ENCODE measurements around the gene ZBTB5. TPM values are rescaled to one million over a fixed set of nuclear protein-coding genes. Genes with fewer than 3 reads are reported as not detected.
"Not testable (repeated sequence)": the region's sequence is repeated elsewhere in the genome, so short reads cannot be mapped to it uniquely, and the experiment has no call there.

ZBTB5 gene
- total RNA-seq, 1 donor from 2014 or later: 10.1 TPM

DNA sequence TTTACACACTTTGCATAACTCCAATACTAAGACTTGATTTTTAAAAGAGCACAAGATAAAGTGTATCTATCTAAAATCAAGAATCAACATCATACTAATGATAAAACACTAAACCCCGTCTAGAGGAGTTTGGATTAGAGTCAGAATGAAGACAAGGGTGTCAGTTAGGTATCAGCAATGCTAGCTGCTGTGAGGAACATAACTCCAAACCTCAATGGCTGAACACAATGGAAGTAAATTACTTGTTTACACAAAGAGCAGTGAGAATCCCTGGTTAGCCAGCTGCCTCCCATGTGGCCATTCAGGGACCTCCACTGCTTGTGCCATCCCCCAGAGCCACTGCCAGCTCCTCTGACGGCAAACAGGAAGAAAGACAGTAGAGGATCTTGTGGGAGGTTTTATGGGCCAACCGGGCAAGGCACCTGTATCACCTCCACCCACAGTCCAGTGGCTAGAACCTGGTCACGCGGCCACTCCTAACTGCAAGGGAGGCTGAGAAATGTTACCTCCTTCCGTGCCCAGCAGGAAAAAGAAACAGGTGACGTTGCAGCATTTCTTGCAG, 66.7 kb downstream of the ZBTB5 start:
- no peak for ATAC-seq
- no peaks in the 10 kb centered on the region for H3K27me3 ChIP-seq
- intact Hi-C loops (cut with DNase I): no loop called here
- no peaks in the 10 kb centered on the region for H3K4me1 ChIP-seq
- TF ChIP-seq, protein P1, sequence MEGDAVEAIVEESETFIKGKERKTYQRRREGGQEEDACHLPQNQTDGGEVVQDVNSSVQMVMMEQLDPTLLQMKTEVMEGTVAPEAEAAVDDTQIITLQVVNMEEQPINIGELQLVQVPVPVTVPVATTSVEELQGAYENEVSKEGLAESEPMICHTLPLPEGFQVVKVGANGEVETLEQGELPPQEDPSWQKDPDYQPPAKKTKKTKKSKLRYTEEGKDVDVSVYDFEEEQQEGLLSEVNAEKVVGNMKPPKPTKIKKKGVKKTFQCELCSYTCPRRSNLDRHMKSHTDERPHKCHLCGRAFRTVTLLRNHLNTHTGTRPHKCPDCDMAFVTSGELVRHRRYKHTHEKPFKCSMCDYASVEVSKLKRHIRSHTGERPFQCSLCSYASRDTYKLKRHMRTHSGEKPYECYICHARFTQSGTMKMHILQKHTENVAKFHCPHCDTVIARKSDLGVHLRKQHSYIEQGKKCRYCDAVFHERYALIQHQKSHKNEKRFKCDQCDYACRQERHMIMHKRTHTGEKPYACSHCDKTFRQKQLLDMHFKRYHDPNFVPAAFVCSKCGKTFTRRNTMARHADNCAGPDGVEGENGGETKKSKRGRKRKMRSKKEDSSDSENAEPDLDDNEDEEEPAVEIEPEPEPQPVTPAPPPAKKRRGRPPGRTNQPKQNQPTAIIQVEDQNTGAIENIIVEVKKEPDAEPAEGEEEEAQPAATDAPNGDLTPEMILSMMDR (IDR thresholded peaks at IDR 0.05): no peak
- no peaks in the 10 kb centered on the region for H3K9me3 ChIP-seq
- no peaks in the 10 kb centered on the region for H3K36me3 ChIP-seq
- no peak overlapping the region for H3K27ac ChIP-seq
- no peak for DNase-seq
- no peak overlapping the region for H3K4me3 ChIP-seq

DNA sequence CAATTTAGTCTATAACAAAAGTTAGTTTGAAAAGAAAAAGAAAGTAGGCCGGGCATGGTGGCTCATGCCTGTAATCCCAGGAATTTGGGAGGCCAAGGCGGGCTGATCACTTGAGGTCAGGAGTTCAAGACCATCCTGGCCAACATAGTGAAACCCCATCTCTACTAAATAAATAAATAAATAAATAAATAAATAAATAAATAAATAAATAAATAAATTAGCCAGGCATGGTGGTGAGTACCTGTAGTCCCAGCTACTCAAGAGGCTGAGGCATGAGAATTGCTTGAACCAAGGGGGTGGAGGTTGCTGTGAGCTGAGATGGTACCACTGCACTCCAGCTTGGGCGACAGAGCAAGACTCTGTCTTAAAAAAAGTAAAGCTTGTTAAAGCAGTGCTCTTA, 67.3 kb downstream of the ZBTB5 start:
- H3K9me3 ChIP-seq; intact Hi-C loops (cut with DNase I); DNase-seq; ATAC-seq; H3K4me1 ChIP-seq; H3K27me3 ChIP-seq; H3K4me3 ChIP-seq; H3K27ac ChIP-seq; H3K36me3 ChIP-seq: not testable (repeated sequence)

DNA sequence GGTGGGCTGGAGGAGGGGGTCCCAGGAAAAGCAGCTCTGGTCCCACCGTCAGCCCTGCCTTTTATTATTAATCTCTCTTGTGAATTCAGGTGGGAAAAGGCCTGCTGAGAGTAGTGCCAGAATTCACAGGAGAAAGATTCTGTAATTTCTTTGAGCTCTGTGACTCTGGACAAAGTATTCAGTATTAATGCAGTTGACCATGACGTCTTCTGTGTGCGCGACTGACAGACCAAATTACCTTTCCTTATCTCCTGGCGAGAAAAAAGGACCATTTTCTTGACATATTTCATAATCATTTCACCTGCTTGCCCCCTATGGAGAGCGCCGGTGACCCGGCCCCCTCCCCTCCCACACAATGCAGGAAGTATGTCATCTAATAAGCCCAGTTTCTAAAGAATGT, 69.6 kb downstream of the ZBTB5 start:
- ATAC-seq (no peak), DNase-seq (no peak)
- H3K9me3 ChIP-seq: no peaks in the 10 kb centered on the region
- no peaks in the 10 kb centered on the region for H3K36me3 ChIP-seq
- intact Hi-C loops (cut with DNase I): no loop called here
- no peak overlapping the region for H3K4me3 ChIP-seq
- TF ChIP-seq, protein P1 (IDR thresholded peaks at IDR 0.05): no peak
- H3K27ac ChIP-seq: no peak overlapping the region
- no peaks in the 10 kb centered on the region for H3K27me3 ChIP-seq
- H3K4me1 ChIP-seq: no peaks in the 10 kb centered on the region

DNA sequence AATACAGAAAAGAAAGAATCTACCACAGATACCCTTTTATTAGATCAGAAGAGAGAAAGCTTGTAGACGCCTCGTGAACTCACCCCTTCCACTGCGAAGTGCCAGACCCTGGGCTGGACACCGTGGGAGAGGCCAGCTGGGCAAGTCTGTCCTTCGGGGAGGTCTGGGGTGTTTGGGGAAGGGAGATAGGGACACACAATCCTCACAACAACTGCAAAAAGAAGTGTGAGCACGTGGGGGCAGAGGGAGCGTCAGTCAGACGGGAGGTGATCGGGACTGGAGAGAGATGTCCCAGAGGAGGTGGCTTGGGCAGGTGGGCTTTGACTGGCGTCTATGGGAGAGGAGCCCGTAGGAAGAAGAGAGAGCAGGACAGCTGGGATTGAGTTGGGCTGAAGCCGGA, 70.0 kb downstream of the ZBTB5 start:
- no peak for ATAC-seq
- H3K4me1 ChIP-seq: no peaks in the 10 kb centered on the region
- no peaks in the 10 kb centered on the region for H3K9me3 ChIP-seq
- TF ChIP-seq, protein P1 (IDR thresholded peaks at IDR 0.05): no peak
- intact Hi-C loops (cut with DNase I): no loop called here
- H3K27ac ChIP-seq: no peak overlapping the region
- H3K27me3 ChIP-seq: no peaks in the 10 kb centered on the region
- H3K36me3 ChIP-seq: no peaks in the 10 kb centered on the region
- no peak for DNase-seq
- no peak overlapping the region for H3K4me3 ChIP-seq

DNA sequence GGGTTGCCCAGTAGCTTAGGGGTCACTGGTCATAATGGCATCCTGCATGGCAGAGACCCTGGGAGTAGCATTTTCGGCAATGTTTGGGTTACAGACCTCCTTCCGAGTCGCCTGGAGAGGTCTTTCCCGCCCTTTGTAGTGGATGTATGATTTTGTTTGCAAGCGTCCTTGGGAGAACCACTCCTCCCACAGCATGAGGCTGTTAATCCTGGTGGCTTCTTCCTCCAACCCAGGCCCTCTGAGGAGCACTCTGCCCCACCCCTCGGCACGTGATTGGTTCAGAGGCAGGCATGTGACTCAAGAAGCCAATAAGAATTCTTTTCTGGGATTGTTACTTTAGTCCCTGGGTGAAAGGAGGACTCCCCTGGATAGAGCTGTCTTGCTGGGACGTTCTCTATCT, 73.0 kb downstream of the ZBTB5 start:
- intact Hi-C loops (cut with DNase I): no loop called here
- Histone ChIP-seq H3K27me3 (no peaks in the 10 kb centered on the region), H3K4me3 (no peak overlapping the region), H3K4me1 (no peaks in the 10 kb centered on the region), H3K9me3 (no peaks in the 10 kb centered on the region), H3K27ac (no peak overlapping the region), H3K36me3 (no peaks in the 10 kb centered on the region)
- no peak for DNase-seq
- ATAC-seq: no peak
- TF ChIP-seq, protein P1 (IDR thresholded peaks at IDR 0.05): no peak

DNA sequence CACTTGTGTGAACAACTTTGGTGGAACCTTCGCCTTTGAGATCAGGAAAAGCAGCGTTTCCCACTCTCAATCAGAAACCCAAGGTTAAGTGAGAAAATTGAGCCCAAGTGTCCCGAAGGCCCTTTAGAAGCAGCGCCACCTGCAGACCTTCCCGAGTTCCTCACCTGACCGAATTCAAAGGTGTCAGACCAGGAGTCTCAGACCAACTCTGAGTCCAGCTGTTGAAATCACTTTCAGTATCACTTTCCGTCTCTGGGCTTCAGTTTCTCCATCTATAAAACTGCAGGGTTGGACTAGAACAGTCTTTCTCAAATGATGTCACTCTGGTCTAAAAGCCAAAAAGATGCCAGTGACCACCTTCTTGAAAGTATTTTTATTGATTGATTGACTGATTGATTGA, 74.5 kb downstream of the ZBTB5 start:
- DNase-seq: no peak
- Histone ChIP-seq H3K27ac (no peak overlapping the region), H3K36me3 (no peaks in the 10 kb centered on the region), H3K4me3 (no peak overlapping the region), H3K4me1 (no peaks in the 10 kb centered on the region), H3K27me3 (no peaks in the 10 kb centered on the region), H3K9me3 (no peaks in the 10 kb centered on the region)
- intact Hi-C loops (cut with DNase I): no loop called here
- TF ChIP-seq, protein P1 (IDR thresholded peaks at IDR 0.05): peak; percentile 23
- no peak for ATAC-seq

Other genes with a start within 250 kb of the ZBTB5 start
- 65.0 TPM for gene GRHPR, start 42.8 kb downstream of the ZBTB5 start, total RNA-seq
- gene POLR1E, start 20.5 kb upstream of the ZBTB5 start, total RNA-seq: 16.6 TPM
- 8.0 TPM for gene FBXO10, start 110.9 kb upstream of the ZBTB5 start, total RNA-seq
- 60.7 TPM for gene TOMM5, start 127.1 kb upstream of the ZBTB5 start, total RNA-seq
- gene FRMPD1, start 185.5 kb upstream of the ZBTB5 start, total RNA-seq: not detected

All from upper lobe of right lung (tissue), 1 donor.